ENCODE measurements around the gene MANBA.

Gene MANBA

GRCh38 chr4:102592256-102592655, 168.5 kb downstream of the MANBA start:
- DNase-seq (ENCODE audit: low spot score): no peak

- DNase-seq (ENCODE audit: low spot score): no peak
These were observed 171.0 kb downstream of the MANBA start for GRCh38 chr4:102589743-102590142.

- DNase-seq (ENCODE audit: low spot score): no peak
These were observed 174.1 kb downstream of the MANBA start for GRCh38 chr4:102586644-102587021.

- no peak for DNase-seq (ENCODE audit: low spot score)
These were observed 174.6 kb downstream of the MANBA start for GRCh38 chr4:102586002-102586643.

- no peak for DNase-seq (ENCODE audit: low spot score)
These were observed 175.4 kb downstream of the MANBA start for GRCh38 chr4:102585329-102585728.

- DNase-seq (ENCODE audit: low spot score): no peak
These were observed 176.7 kb downstream of the MANBA start for GRCh38 chr4:102584091-102584490.
